Measurements from ENCODE around the gene SLC7A5.
"Not testable (repeated sequence)": the region's sequence is repeated elsewhere in the genome, so short reads cannot be mapped to it uniquely, and the experiment has no call there.

SLC7A5 gene

GRCh38 chr16:87817910-87818309 lies 51.4 kb downstream of the SLC7A5 start:
- Mint-ChIP-seq H3K9me3 (peaks cover 14% of the 10 kb centered on the region), H3K4me1 (peaks cover 44% of the 10 kb centered on the region), H3K27ac (no peak overlapping the region), H3K4me3 (no peak overlapping the region), H3K36me3 (ENCODE audit: low read depth) (no peaks in the 10 kb centered on the region), H3K27me3 (ENCODE audit: low read depth, poor library complexity) (peaks cover 3% of the 10 kb centered on the region)
- TF ChIP-seq, protein P1, sequence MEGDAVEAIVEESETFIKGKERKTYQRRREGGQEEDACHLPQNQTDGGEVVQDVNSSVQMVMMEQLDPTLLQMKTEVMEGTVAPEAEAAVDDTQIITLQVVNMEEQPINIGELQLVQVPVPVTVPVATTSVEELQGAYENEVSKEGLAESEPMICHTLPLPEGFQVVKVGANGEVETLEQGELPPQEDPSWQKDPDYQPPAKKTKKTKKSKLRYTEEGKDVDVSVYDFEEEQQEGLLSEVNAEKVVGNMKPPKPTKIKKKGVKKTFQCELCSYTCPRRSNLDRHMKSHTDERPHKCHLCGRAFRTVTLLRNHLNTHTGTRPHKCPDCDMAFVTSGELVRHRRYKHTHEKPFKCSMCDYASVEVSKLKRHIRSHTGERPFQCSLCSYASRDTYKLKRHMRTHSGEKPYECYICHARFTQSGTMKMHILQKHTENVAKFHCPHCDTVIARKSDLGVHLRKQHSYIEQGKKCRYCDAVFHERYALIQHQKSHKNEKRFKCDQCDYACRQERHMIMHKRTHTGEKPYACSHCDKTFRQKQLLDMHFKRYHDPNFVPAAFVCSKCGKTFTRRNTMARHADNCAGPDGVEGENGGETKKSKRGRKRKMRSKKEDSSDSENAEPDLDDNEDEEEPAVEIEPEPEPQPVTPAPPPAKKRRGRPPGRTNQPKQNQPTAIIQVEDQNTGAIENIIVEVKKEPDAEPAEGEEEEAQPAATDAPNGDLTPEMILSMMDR (IDR thresholded peaks at IDR 0.05) = no peak
- no peak for DNase-seq

- Mint-ChIP-seq H3K9me3 (peaks cover 14% of the 10 kb centered on the region), H3K4me1 (peaks cover 44% of the 10 kb centered on the region)
- not testable (repeated sequence) for H3K36me3 Mint-ChIP-seq (ENCODE audit: low read depth); H3K27ac Mint-ChIP-seq; DNase-seq; H3K27me3 Mint-ChIP-seq (ENCODE audit: low read depth, poor library complexity); H3K4me3 Mint-ChIP-seq
Observed at GRCh38 chr16:87817370-87817769, 51.9 kb downstream of the SLC7A5 start.

DNA sequence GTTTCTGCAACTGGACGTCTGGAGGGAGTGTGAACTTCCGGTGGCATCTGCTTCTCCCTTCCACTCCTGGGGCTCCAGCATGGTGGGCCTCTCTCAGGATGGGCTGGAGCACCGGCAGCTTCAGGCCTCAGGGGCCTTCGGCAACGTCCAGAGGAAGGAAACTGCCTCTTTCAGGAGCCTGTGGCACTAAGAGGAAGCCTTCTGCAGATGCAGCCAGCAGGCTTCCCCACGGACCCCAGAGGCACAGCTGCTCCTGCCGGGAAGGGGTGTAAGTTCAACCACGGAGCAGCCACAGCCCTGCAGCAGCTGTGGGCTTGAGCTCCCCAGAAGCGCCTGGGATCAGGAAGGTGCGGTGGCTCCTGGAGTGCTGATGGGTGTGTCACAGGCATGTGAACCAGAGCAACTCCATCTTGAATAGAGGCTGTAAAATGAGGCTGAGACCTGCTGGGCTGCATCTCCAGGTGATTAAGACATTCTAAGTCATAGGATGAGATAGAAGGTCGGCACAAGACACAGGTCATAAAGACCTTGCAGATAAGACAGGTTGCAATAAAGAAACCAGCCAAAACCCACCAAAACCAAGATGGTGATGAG lies 52.7 kb downstream of the SLC7A5 start:
- Mint-ChIP-seq H3K9me3 (peaks cover 14% of the 10 kb centered on the region), H3K36me3 (ENCODE audit: low read depth) (no peaks in the 10 kb centered on the region), H3K4me1 (peaks cover 41% of the 10 kb centered on the region), H3K27me3 (ENCODE audit: low read depth, poor library complexity) (peaks cover 3% of the 10 kb centered on the region), H3K27ac (no peak overlapping the region), H3K4me3 (no peak overlapping the region)
- TF ChIP-seq, protein P1 (IDR thresholded peaks at IDR 0.05) = no peak
- no peak for DNase-seq

DNA sequence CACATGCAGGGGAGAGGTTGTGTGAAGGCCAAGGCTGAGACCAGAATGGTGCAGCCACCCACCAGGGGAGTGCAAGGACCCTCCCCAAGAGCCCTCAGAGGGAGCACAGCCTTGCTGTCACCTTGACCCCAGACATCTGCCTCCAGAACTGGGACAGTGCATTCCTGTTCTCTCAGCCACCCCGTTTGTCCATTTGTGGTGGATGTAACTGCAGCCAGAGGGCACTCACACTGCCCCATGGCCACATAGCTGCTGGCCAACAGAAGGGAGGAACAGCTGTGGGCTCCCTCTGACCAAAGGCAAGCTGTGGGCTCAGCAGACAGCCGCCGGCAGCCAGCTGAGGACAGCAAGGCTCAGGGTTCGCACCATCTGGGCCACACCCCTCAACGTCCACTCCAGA lies 53.7 kb downstream of the SLC7A5 start:
- no peak overlapping the region for H3K27ac Mint-ChIP-seq
- no peak for DNase-seq
- no peak overlapping the region for H3K4me3 Mint-ChIP-seq
- peaks cover 14% of the 10 kb centered on the region for H3K9me3 Mint-ChIP-seq
- H3K4me1 Mint-ChIP-seq = peaks cover 36% of the 10 kb centered on the region
- peaks cover 3% of the 10 kb centered on the region for H3K27me3 Mint-ChIP-seq (ENCODE audit: low read depth, poor library complexity)
- TF ChIP-seq, protein P1 (IDR thresholded peaks at IDR 0.05) = no peak
- no peaks in the 10 kb centered on the region for H3K36me3 Mint-ChIP-seq (ENCODE audit: low read depth)

GRCh38 chr16:87812200-87812656 lies 57.1 kb downstream of the SLC7A5 start:
- Mint-ChIP-seq H3K4me3 (no peak overlapping the region), H3K36me3 (ENCODE audit: low read depth) (no peaks in the 10 kb centered on the region), H3K27ac (peak overlapping the region; percentile 91), H3K4me1 (peaks cover 15% of the 10 kb centered on the region), H3K9me3 (peaks cover 4% of the 10 kb centered on the region), H3K27me3 (ENCODE audit: low read depth, poor library complexity) (peaks cover 11% of the 10 kb centered on the region)
- no peak for DNase-seq
- TF ChIP-seq, protein P1 (IDR thresholded peaks at IDR 0.05) = no peak

GRCh38 chr16:87811454-87811853 lies 57.9 kb downstream of the SLC7A5 start:
- H3K4me3 Mint-ChIP-seq; H3K36me3 Mint-ChIP-seq (ENCODE audit: low read depth); H3K27ac Mint-ChIP-seq; H3K27me3 Mint-ChIP-seq (ENCODE audit: low read depth, poor library complexity); H3K9me3 Mint-ChIP-seq; DNase-seq: not testable (repeated sequence)
- peaks cover 23% of the 10 kb centered on the region for H3K4me1 Mint-ChIP-seq

GRCh38 chr16:87809150-87809902 lies 60.0 kb downstream of the SLC7A5 start:
- peaks cover 27% of the 10 kb centered on the region for H3K4me1 Mint-ChIP-seq
- TF ChIP-seq, protein P1 (IDR thresholded peaks at IDR 0.05) = no peak
- H3K4me3 Mint-ChIP-seq = no peak overlapping the region
- no peaks in the 10 kb centered on the region for H3K36me3 Mint-ChIP-seq (ENCODE audit: low read depth)
- peaks cover 10% of the 10 kb centered on the region for H3K27me3 Mint-ChIP-seq (ENCODE audit: low read depth, poor library complexity)
- H3K9me3 Mint-ChIP-seq = no peaks in the 10 kb centered on the region
- no peak overlapping the region for H3K27ac Mint-ChIP-seq
- no peak for DNase-seq

All from nephron progenitor cell (in vitro differentiated cells).